T-helper 2 cell (primary cell): ENCODE data around the gene TMEM50A.
A peak's percentile ranks its signal among the peaks of the same experiment; 100 is the strongest.
"Not testable (repeated sequence)": the region's sequence is repeated elsewhere in the genome, so short reads cannot be mapped to it uniquely, and the experiment has no call there.

ENCODE experiments used
- DNase-seq, 5 experiments: peaks; one replicate each; pipeline versions ENCODE4 v3.0.0 to v3.0.0-alpha.2; 2012 to 2022
- total RNA-seq, 2 donors: gene quantifications; one replicate each; lab custom pipeline; 2026; lab: John Stamatoyannopoulos, UW

The TMEM50A gene
- 70.5 to 86.4 reads per million in 2 donors for total RNA-seq

GRCh38 chr1:25338188-25338981 is at the start of gene TMEM50A:
Gene TMEM50A, plus strand, starts transcription at chr1:25338334. Its CDS starts 2,153 bp downstream, at chr1:25340487.
- DNase-seq, result peak; percentile 81 to 91 (median 85)

GRCh38 chr1:25288573-25289101 is 49.5 kb upstream of the TMEM50A start:
- not testable (repeated sequence) for DNase-seq

- not testable (repeated sequence) for DNase-seq
Observed at GRCh38 chr1:25290043-25290442, 48.1 kb upstream of the TMEM50A start.

DNA sequence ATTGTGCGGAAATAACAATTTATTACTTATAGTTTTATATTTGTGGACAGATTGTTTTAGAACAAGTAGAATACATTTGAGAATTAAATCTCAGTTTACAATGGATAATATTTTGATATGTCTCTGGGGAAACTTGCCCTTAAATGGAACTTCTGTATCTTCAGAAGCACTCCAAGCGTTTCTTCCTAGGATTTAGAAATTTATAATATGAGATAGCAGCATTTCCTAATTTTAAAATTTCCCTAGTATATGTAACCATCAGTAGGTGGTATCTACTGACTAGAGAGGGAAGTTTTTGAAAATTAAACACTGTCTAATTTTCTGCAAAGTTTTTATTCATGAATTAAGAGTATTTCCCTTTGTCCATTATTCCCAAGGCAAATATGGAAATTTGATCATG is 44.7 kb upstream of the TMEM50A start:
- DNase-seq, result not testable (repeated sequence)

DNA sequence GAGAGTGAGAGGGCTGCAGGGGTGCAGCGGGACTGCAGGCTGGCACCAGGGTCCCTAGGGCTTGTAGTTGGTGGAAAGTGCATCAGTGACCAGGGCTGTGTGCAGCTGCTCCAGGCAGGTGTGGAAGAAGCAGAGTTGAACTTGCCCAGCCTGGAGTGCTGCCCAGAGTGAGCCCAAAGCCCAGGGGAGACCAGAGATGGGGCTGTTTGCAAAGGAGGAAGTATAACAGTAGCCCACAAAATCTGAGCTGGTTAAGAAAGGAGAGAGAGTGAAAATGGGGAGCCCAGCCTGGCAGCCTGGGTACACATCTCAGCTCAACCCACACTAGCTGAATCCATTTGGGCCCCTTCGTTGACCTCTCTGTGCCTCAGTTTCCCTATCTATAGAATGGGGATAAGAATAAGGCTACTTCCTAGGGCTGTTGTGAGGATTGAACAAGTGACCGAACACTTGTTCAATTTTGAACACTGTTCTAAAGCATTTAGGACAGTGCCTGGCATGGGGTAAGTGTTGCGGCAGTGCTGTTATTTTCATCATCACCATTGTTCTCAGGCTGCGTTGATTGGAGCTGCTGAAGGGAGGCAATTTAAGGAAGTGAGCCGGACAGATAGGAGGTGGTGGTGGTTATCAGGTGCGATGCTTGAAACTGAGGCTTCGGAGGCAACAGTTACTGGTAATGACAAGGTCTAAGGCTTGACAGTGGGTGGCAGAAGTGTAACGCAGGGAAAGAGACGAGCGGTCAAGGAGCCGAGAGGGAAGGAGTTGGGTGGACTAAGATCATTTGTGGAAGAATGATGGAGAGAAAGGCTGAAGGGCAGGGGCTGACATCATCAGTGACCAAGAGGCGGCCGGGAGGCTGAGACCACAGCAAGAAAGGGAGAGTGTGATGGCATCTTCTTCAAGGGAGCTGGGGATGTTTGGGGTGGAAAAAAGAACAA is 43.0 kb upstream of the TMEM50A start:
- DNase-seq, result not testable (repeated sequence)

DNA sequence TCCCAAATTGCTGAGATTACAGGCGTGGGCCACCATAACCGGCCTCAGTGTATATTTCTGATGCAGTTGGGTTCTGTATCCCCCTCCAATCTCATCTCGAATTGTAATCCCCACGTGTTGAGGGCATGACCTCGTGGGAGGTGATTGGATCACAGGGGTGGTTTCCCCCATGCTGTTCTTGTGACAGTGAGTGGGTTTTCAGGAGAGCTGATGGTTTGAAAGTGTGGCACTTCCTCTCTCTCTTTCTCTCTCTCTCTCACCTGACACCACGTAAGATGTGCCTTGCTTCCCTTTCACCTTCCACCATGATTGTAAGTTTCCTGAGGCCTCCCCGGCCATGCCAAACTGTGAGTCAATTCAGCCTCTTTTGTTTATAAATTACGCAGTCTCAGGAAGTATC is 41.6 kb upstream of the TMEM50A start:
- not testable (repeated sequence) for DNase-seq

DNA sequence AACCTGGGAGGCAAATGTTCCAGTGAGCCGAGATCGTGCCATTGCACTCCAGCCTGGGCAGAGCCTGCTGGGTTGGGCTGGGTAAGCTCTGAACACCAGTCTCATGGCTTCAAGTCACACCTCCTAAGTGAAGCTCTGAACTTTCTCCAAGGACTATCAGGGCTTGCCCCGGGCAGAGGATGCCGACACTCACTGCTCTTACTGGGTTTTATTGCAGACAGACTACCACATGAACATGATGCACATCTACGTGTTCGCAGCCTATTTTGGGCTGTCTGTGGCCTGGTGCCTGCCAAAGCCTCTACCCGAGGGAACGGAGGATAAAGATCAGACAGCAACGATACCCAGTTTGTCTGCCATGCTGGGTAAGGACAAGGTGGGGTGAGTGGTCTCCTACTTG is 37.4 kb upstream of the TMEM50A start:
- not testable (repeated sequence) for DNase-seq

DNA sequence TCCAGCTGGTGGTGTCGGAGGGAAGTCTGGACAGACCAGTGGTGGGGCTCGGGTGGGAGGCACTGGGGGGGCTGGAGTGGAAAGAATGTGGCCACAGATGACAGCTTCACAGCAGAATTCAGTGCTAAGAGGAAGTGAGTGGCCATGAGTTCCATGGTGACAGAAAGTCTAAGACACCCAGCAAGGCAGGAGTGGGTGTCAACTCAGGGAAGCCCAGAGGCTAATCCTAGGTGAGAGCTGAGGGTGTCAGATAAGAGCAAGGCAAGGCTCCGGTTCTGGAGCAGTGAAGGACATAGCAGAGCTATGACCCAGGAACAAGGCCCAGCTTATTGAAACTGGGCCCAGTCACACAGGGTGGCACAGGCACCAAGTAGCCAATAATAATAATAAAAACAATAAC is 35.8 kb upstream of the TMEM50A start:
- DNase-seq, result not testable (repeated sequence)

- DNase-seq, result not testable (repeated sequence)
Observed at GRCh38 chr1:25304936-25305335, 33.2 kb upstream of the TMEM50A start.

GRCh38 chr1:25308168-25308567 is 30.0 kb upstream of the TMEM50A start:
- not testable (repeated sequence) for DNase-seq

GRCh38 chr1:25309085-25309484 is 29.0 kb upstream of the TMEM50A start:
- not testable (repeated sequence) for DNase-seq

DNA sequence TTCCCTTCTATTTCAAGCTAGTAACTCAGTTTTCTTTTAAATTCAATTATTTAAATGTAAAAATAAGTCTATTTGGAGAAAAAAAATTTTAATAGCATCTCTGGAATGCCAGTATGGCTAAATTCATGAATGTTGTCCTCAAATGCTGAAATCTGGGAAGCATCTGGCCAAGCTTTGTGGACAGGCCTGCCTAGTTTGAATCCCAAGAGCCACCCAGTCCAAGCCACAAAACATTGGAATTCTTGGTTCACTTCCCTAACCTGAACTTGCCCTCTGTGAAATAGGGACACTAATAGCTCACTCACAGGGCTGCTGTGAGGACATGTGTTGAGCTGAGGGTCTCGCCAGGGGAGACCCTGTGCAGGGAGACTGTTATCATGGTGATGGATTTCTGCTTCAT is 28.6 kb upstream of the TMEM50A start:
- not testable (repeated sequence) for DNase-seq

DNA sequence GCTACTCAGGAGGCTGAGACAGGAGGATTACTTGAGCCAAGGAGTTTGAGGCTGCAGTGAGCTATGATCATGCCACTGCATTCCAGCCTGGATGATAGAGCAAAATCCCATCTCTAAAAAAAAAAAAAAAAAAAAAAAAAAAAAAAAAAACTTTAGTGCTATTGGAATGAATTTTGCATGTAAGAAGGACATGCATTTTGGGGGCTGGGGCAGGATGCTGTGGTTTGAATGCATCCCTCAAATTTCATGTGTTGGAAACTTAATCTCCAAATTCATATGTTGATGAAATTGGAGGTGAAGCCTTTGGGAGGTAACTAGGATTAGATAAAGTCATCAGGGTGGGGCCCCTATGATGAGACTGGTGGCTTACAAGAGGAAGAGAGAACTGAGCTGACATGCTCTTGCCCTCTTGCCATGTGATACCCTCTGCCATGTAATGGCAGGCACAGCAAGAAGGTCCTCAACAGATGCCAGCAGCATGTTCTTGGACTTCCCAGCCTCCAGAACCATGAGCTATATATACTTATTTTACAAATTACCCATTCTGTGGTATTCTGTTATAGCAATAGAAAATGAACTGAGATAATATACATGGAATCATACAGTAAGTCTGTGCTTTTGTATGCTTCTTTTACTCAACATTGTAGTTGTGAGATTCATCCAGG is 25.2 kb upstream of the TMEM50A start:
- DNase-seq, result peak in 1 of 5 experiments; percentile 9

- DNase-seq, result not testable (repeated sequence)
Observed at GRCh38 chr1:25320314-25320938, 17.7 kb upstream of the TMEM50A start.

DNA sequence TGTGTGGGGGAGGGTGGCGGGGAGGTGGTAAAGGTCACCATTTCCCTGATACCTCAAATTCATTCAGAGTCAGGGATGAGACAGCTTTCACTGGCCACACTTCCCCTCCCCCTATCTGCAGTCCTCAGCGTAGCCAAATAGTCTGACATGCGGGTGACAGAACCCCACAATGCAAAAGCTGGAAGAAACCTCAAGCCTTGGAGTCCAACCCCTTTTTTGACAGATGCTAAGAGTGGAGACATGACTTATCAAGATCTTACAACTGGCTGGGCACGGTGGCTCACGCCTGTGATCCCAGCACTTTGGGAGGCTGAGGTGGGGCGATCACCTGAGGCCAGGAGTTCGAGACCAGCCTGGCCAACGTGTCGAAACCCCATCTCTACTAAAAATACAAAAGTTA is 16.0 kb upstream of the TMEM50A start:
- DNase-seq, result not testable (repeated sequence)

DNA sequence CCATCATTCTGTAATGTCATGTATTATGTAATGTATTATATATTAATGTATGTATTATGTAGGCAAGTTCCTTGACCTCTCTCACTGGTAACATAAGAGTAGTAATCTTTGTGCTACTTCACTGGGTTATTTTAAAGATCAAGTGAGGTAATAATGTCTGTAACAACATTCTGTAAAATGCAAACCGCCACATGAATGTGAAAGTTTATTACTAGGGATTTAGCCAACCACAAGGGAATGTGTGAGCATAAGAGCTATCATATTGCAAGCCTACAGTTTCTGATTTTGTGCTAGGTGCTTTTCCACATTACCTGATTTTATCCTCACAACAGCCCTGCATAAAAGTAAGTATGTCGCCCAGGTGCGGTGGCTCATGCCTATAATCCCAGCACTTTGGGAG is 13.7 kb upstream of the TMEM50A start:
- not testable (repeated sequence) for DNase-seq

- DNase-seq, result not testable (repeated sequence)
Observed at GRCh38 chr1:25327864-25328790, 10.0 kb upstream of the TMEM50A start.

- DNase-seq, result not testable (repeated sequence)
Observed at GRCh38 chr1:25328791-25329185, 9.3 kb upstream of the TMEM50A start.

DNA sequence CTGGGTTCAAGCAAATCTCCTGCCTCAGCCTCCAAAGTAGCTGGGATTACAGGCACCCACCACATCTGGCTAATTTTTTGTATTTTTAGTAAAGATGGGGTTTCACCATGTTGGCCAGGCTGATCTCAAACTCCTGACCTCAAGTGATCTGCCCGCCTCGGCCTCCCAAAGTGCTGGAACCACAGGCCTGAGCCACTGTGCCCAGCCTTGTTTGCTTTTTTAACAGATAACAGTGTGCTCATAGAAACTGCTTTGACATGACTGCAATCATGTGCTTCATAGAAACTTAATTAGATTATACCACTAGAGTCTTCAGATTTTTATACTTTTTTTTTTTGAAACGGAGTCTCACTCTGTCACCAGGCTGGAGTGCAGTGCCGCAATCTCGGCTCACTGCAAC is 8.8 kb upstream of the TMEM50A start:
- DNase-seq, result not testable (repeated sequence)

DNA sequence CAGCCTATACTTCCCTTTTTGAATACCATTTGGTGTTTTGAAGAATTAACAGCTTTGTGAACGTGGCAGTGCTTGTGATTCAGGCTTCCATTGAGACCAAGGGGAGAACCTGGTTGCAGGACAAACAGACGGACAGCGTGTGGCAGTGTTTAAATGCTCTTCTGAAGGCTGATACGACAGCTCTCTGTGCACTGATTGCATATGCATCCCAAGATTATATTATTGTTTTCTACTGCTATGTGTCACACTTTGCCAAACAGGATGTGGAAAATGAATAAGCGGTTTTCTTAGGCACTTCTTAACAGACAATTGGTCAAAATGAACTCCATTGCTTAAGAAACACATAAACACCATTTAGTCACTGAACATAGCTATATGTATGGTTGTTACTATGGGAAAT is 8.2 kb upstream of the TMEM50A start:
- DNase-seq, result peak in 2 of 5 experiments; percentile 6 to 77

DNA sequence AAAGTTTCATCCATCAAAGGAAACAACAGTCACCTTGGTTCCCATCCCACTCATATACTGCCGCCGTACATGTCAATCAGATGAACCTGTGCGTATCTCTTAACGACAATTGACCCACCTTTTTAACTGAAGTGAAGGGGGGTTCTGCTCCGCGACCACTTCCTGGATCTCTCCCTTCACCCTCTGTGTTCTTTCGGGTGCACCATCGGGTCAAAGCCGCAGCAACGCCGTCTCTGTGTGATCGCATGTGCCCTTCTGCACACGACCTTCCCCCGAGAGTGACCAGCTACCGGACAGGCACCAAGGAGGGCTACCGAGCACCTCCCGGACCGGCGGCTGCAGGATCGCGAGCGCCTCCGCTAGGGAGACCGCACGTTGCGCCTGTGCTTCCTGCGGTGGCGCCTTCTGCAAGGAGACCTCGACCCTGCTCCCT is 1.2 kb upstream of the TMEM50A start:
- DNase-seq, result peak in 4 of 5 experiments; percentile 4 to 82 (median 30)
